Measurements from ENCODE around the gene PPIL1.

PPIL1 gene

DNA sequence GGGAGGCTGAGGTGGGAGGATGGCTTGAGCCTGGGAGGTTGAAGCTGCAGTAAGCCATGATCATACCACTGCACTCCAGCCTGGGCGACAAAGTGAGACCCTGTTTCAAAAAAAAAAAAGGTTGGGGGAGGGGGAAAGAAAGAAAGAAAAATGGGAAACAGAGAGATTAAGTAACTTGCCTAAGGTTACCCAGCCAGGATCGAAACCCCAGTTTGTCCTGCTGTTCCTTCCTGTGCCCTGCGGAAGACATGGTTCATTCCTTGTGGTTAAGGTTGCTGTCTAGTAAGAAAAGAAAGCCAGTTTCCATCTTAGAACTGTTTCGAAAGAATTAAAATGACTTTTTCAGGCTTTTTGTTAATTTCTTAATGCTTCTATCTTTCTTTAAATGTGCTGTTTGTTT, 41.0 kb upstream of the PPIL1 start:
- DNase-seq (ENCODE audit: low read depth, low spot score), result no peak
- H3K4me3 ChIP-seq (ENCODE audit: low read depth, low read length), result no peak overlapping the region
- CTCF ChIA-PET, result interaction anchor here (1.2 to 1.5 kb wide), 3 partner anchors 9 to 103 kb away, joined by 3 to 5 read pairs (median 4); partner anchors contain the start of gene C6orf89
- TF ChIP-seq, protein P1, sequence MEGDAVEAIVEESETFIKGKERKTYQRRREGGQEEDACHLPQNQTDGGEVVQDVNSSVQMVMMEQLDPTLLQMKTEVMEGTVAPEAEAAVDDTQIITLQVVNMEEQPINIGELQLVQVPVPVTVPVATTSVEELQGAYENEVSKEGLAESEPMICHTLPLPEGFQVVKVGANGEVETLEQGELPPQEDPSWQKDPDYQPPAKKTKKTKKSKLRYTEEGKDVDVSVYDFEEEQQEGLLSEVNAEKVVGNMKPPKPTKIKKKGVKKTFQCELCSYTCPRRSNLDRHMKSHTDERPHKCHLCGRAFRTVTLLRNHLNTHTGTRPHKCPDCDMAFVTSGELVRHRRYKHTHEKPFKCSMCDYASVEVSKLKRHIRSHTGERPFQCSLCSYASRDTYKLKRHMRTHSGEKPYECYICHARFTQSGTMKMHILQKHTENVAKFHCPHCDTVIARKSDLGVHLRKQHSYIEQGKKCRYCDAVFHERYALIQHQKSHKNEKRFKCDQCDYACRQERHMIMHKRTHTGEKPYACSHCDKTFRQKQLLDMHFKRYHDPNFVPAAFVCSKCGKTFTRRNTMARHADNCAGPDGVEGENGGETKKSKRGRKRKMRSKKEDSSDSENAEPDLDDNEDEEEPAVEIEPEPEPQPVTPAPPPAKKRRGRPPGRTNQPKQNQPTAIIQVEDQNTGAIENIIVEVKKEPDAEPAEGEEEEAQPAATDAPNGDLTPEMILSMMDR (IDR thresholded peaks at IDR 0.05; ENCODE audit: insufficient read depth, low read length, missing control alignments), result no peak
- POLR2A ChIA-PET, result no interaction called here

DNA sequence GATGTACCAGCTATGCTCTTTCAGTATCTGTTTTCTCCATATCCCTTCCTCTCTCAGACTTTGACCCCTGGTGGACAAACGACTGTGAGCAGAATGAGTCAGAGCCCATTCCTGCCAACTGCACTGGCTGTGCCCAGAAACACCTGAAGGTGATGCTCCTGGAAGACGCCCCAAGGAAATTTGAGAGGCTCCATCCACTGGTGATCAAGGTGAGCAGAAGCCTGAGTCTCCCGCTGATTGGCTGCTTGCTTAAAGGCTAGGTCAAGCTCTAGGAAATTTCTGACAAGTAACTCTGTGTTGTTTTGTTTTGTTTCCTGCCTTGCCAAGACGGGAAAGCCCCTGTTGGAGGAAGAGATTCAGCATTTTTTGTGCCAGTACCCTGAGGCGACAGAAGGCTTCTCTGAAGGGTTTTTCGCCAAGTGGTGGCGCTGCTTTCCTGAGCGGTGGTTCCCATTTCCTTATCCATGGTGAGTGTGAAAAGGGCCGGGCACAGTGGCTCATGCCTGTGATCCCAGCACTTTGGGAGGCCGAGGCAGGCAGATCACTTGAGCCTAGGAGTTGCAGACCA, 39.7 kb upstream of the PPIL1 start:
- TF ChIP-seq, protein P1 (IDR thresholded peaks at IDR 0.05; ENCODE audit: insufficient read depth, low read length, missing control alignments), result peak; percentile 28
- ChIA-PET POLR2A (no interaction called here), CTCF (interaction anchor here (0.7 to 3.7 kb wide), 7 partner anchors 11 to 284 kb away, joined by 3 to 16 read pairs (median 4); partner anchors contain the start of gene C6orf89)
- H3K4me3 ChIP-seq (ENCODE audit: low read depth, low read length), result no peak overlapping the region
- no peak for DNase-seq (ENCODE audit: low read depth, low spot score)

DNA sequence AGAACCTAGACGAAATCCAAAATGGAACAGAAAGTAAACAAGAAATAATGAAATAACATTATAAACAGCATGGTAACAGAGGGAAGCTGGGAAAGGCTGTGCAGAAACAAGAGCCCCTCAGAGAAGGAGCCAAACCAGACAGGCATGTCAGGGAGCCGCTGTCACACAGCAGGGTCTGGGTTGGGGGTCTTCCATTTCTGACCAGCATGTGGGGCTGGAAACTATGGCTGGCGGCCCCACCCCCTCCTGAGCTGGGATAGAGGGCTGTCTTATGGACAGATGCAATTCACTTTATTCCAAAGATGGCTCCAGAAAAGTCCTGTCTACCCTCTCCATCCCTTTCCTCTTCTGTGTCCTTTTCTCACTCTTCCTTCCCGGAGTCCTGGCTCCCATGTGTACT, 38.5 kb upstream of the PPIL1 start:
- DNase-seq (ENCODE audit: low read depth, low spot score), result no peak
- TF ChIP-seq, protein P1 (IDR thresholded peaks at IDR 0.05; ENCODE audit: insufficient read depth, low read length, missing control alignments), result no peak
- ChIA-PET CTCF (interaction anchor here (1.0 to 3.7 kb wide), 12 partner anchors 10 to 147 kb away, joined by 3 to 19 read pairs (median 4); partner anchors contain the start of genes C6orf89 and PPIL1), POLR2A (no interaction called here)
- no peak overlapping the region for H3K4me3 ChIP-seq (ENCODE audit: low read depth, low read length)

DNA sequence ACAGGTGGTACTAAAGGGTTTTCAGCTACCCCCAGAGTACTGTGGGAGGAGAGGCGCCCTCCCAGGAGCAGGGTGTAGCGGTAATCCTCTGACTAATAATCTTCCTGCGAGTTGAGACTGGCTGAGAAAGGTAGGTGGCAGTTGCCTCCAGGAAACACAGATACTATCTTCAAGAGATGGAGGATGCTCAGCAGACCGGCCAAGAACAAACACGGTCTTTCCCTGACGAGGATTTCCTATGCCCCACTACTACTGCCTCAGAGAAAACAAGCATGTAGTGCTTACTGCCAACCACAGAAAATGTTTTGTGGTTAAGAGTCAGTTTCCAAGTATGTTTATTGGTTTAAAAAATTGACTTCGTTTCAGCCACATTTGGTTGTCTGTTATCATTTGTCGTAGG, 38.0 kb upstream of the PPIL1 start:
- peak; percentile 74 for DNase-seq (ENCODE audit: low read depth, low spot score)
- TF ChIP-seq, protein P1 (IDR thresholded peaks at IDR 0.05; ENCODE audit: insufficient read depth, low read length, missing control alignments), result no peak
- ChIA-PET CTCF (interaction anchor here (1.0 to 3.7 kb wide), 7 partner anchors 10 to 147 kb away, joined by 3 to 19 read pairs (median 4); partner anchors contain the start of genes C6orf89 and PPIL1), POLR2A (no interaction called here)
- no peak overlapping the region for H3K4me3 ChIP-seq (ENCODE audit: low read depth, low read length)

- ChIA-PET POLR2A (no interaction called here), CTCF (interaction anchor here (1.0 to 3.7 kb wide), 6 partner anchors 9 to 146 kb away, joined by 3 to 19 read pairs (median 4); partner anchors contain the start of gene C6orf89)
- no peak overlapping the region for H3K4me3 ChIP-seq (ENCODE audit: low read depth, low read length)
- TF ChIP-seq, protein P1 (IDR thresholded peaks at IDR 0.05; ENCODE audit: insufficient read depth, low read length, missing control alignments), result no peak
- no peak for DNase-seq (ENCODE audit: low read depth, low spot score)
These were observed 37.4 kb upstream of the PPIL1 start for GRCh38 chr6:36912030-36912454.

- TF ChIP-seq, protein P1 (IDR thresholded peaks at IDR 0.05; ENCODE audit: insufficient read depth, low read length, missing control alignments), result no peak
- ChIA-PET POLR2A (no interaction called here), CTCF (interaction anchor here (1.5 to 2.4 kb wide), 3 partner anchors 17 to 57 kb away, joined by 3 to 9 read pairs (median 3); no protein-coding TSS in a partner anchor)
- H3K4me3 ChIP-seq (ENCODE audit: low read depth, low read length), result no peak overlapping the region
- DNase-seq (ENCODE audit: low read depth, low spot score), result no peak
These were observed 34.1 kb upstream of the PPIL1 start for GRCh38 chr6:36908747-36909146.

Data from AG04449 (cell line).